ENCODE data around the gene CISD3. TPM values are rescaled to one million over a fixed set of nuclear protein-coding genes. Genes with fewer than 3 reads are reported as not detected.

Gene CISD3
- total RNA-seq, 1 donor from 2014 or later = 2.9 TPM

DNA sequence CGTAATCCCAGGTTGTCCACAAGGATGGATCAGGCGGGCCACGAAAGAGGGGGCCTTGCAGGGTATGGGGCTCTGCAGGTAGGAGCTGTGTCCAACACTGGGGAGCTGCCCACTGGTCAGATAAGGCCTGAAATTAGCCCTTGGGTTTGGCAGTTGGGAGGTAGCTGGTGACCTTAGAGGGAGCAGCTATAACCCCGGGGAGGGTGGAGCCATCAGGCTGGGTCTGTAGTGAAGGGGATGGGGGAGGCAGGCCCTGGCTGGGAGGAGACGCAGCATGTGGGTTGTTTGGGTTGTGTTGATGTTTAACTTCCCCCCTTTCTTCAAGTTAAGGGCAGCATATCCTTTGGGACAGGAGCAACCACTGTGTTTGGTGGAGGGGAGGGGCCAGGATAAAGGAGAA is 19.2 kb upstream of the CISD3 start:
- FAIRE-seq (no peak), DNase-seq (ENCODE audit: low read depth) (no peak)
- Histone ChIP-seq H3K36me3 (ENCODE audit: control insufficient read depth, insufficient read depth, low read length) (peaks cover 22% of the 10 kb centered on the region), H3K27me3 (ENCODE audit: control insufficient read depth, insufficient read depth, low read length) (no peaks in the 10 kb centered on the region), H3K4me3 (ENCODE audit: low read depth, low read length) (no peak overlapping the region)
- TF ChIP-seq, protein P1, sequence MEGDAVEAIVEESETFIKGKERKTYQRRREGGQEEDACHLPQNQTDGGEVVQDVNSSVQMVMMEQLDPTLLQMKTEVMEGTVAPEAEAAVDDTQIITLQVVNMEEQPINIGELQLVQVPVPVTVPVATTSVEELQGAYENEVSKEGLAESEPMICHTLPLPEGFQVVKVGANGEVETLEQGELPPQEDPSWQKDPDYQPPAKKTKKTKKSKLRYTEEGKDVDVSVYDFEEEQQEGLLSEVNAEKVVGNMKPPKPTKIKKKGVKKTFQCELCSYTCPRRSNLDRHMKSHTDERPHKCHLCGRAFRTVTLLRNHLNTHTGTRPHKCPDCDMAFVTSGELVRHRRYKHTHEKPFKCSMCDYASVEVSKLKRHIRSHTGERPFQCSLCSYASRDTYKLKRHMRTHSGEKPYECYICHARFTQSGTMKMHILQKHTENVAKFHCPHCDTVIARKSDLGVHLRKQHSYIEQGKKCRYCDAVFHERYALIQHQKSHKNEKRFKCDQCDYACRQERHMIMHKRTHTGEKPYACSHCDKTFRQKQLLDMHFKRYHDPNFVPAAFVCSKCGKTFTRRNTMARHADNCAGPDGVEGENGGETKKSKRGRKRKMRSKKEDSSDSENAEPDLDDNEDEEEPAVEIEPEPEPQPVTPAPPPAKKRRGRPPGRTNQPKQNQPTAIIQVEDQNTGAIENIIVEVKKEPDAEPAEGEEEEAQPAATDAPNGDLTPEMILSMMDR (IDR thresholded peaks at IDR 0.05; ENCODE audit: insufficient read depth, low read length, severe bottlenecking) = no peak

GRCh38 chr17:38711792-38712571 is 18.2 kb upstream of the CISD3 start:
- no peak for FAIRE-seq
- Histone ChIP-seq H3K36me3 (ENCODE audit: control insufficient read depth, insufficient read depth, low read length) (peaks cover 26% of the 10 kb centered on the region), H3K4me3 (ENCODE audit: low read depth, low read length) (no peak overlapping the region), H3K27me3 (ENCODE audit: control insufficient read depth, insufficient read depth, low read length) (no peaks in the 10 kb centered on the region)
- DNase-seq (ENCODE audit: low read depth) = no peak
- TF ChIP-seq, protein P1 (IDR thresholded peaks at IDR 0.05; ENCODE audit: insufficient read depth, low read length, severe bottlenecking) = no peak

DNA sequence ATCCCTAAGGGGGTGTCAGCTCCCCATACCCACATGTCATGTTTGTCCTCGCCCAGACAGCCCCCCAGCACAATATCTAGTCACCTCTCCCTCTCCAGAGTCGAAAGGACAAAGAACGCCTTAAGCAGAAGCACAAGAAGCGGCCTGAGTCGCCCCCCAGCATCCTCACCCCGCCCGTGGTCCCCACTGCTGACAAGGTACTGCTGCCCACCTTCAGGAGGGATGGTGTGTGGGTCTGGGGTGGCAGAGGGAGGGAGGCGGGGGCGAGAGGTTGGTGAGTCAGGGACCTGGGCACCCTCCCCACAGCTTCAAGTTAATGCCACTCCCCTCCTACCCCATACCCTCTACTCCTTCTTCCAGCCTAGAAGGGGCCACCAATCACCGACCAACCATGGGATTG is 17.5 kb upstream of the CISD3 start:
- TF ChIP-seq, protein P1 (IDR thresholded peaks at IDR 0.05; ENCODE audit: insufficient read depth, low read length, severe bottlenecking) = no peak
- no peak for FAIRE-seq
- DNase-seq (ENCODE audit: low read depth) = no peak
- H3K4me3 ChIP-seq (ENCODE audit: low read depth, low read length) = no peak overlapping the region
- no peaks in the 10 kb centered on the region for H3K27me3 ChIP-seq (ENCODE audit: control insufficient read depth, insufficient read depth, low read length)
- peaks cover 29% of the 10 kb centered on the region for H3K36me3 ChIP-seq (ENCODE audit: control insufficient read depth, insufficient read depth, low read length)

- no peak for FAIRE-seq
- H3K36me3 ChIP-seq (ENCODE audit: control insufficient read depth, insufficient read depth, low read length) = peaks cover 27% of the 10 kb centered on the region
- H3K27me3 ChIP-seq (ENCODE audit: control insufficient read depth, insufficient read depth, low read length) = no peaks in the 10 kb centered on the region
- no peak for DNase-seq (ENCODE audit: low read depth)
- TF ChIP-seq, protein P1 (IDR thresholded peaks at IDR 0.05; ENCODE audit: insufficient read depth, low read length, severe bottlenecking) = no peak
- H3K4me3 ChIP-seq (ENCODE audit: low read depth, low read length) = no peak overlapping the region
These were observed 16.6 kb upstream of the CISD3 start for GRCh38 chr17:38713456-38714075.

GRCh38 chr17:38715216-38715943 is 14.8 kb upstream of the CISD3 start:
- DNase-seq (ENCODE audit: low read depth) = no peak
- H3K36me3 ChIP-seq (ENCODE audit: control insufficient read depth, insufficient read depth, low read length) = peaks cover 27% of the 10 kb centered on the region
- TF ChIP-seq, protein P1 (IDR thresholded peaks at IDR 0.05; ENCODE audit: insufficient read depth, low read length, severe bottlenecking) = no peak
- no peak overlapping the region for H3K4me3 ChIP-seq (ENCODE audit: low read depth, low read length)
- FAIRE-seq = no peak
- H3K27me3 ChIP-seq (ENCODE audit: control insufficient read depth, insufficient read depth, low read length) = no peaks in the 10 kb centered on the region

Measured in bronchial epithelial cell (primary cell).